NCI-H1694 (cell line): ENCODE data around the gene WNT9A.

ENCODE experiments used
- DNase-seq: peaks from one replicate; lab custom pipeline; 2025; lab: John Stamatoyannopoulos, UW

WNT9A gene

DNA sequence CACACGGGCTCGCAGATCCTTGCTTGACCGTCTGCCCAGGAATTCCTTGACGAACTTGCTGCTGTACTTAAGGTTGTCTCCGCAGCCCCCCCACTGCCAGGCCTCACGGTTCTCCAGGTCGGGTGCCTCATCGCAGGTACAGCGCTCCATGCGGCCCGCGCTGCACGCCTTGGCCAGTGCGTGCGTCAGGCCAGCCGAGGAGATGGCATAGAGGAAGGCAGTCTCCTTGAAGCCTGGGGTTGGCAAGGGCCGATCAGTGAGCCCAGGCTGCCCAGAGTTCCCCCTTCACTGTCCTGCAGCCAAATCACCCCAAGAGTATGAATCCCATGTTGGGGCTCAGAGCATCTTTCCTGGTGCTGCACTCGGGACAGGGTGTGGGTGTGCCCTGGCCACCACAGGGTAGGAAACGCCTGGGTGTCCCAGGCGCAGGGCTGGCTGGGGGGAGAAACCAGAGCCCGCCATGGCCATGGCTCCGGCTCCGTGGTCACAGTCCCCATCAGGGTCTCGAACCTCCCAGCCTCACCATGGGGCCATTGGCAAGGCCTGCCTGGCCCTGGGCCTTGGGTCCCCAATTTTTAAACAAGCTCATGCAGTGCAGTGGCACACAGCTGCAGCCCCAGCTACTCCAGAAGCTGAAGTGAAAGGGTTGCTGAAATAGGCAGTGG, 23.4 kb downstream of the WNT9A start:
- DNase-seq, result no peak

GRCh38 chr1:227923353-227924167, 24.2 kb downstream of the WNT9A start:
- no peak for DNase-seq

DNA sequence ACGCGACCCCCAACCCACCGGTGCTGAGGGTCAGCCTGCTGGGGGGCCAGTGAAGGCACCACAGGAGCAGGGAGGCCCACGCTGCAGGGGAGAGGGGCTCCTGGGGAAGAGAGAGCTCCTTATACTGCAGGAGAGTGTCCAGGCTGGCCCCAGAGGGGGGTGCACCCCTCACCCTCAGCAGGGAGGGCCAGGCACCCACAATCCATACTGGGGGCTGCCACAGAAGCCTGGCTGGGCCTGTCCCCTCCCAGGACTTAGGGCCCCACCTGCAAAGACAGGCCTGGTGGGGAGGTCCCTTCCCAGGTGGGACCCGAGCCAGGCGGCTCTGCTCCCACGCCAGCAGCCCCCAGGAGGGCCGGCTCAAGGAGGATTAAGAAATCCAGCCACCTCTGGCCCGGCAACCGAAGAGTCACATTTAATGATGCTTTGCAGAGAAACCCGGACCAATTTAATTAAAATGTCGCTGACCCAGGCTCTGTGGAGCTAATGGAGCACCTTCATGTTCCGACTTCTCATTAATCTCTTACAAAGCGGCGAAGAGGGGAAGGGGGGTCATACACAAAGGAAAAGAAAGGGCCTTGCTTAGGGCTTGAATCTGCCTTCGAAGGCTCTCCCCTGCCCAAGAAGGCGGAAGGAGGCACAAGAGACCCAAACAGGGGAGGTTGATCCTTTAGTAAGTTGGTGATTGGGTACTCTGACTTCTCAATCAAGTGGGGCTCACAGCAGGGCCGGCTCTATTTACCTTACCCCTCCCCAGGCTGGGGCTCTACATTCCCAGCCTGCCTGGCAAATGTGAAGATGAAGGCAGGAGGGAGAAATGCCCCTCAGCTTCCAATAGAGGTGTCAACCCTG, 25.0 kb downstream of the WNT9A start:
- DNase-seq, result no peak

DNA sequence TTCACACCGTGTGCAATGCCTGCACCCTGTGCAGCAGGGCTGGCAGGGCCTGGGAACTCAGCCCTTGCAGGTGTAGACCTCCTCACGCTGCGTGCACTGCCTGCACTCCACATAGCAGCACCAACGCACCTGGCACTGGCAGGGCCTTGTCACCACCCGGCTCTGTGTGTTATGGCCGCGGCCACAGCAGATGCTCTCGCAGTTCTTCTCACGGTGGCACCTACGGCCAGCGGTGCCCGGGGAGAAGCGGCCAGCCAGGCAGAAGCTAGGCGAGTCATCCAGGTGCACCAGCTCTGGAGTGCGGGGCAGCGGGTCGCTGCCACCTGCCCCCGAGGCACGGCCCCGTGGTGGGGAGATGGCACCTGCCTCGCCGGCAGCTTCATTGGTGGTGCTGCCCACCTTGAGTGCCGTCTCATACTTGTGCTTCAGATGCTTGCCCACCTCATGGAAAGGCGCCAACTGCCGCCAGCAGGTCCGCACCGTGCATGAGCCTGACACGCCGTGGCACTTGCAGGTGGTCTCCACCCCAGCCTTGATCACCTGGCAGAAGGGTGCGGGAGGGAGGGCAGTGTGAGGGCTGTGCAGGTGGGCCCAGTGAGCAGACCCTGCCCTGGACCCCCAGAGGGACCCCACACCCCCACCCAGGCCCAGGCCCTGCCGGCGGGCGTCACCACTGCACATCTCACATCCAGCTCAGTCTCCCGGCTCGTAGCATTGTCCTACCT, 26.1 kb downstream of the WNT9A start:
- no peak for DNase-seq

GRCh38 chr1:227920896-227921295, 26.8 kb downstream of the WNT9A start:
- DNase-seq, result no peak

GRCh38 chr1:227920426-227920825, 27.3 kb downstream of the WNT9A start:
- DNase-seq, result no peak

- DNase-seq, result peak; percentile 86
Measured at GRCh38 chr1:227919906-227920305, 27.8 kb downstream of the WNT9A start.

DNA sequence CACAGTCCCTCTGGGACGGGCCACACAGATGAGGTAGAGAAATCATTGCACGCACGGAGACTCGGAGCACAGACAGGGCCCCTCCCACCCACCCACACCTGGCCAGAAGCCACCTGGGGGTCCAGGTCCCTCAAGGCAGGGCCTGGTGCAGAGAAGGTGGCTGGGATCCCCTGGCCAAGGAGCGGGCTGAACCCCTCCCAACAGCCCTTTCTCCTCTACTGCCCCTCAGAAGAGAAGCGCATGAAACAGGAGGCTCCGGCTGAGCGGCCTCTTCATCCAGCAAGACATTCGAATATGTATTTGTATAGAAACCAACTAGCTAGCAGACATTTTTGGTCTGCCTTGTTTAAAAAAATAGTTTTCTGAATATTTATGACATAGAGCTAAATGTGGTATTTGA, 29.0 kb downstream of the WNT9A start:
- no peak for DNase-seq

- no peak for DNase-seq
Measured at GRCh38 chr1:227918083-227918700, 29.5 kb downstream of the WNT9A start.

DNA sequence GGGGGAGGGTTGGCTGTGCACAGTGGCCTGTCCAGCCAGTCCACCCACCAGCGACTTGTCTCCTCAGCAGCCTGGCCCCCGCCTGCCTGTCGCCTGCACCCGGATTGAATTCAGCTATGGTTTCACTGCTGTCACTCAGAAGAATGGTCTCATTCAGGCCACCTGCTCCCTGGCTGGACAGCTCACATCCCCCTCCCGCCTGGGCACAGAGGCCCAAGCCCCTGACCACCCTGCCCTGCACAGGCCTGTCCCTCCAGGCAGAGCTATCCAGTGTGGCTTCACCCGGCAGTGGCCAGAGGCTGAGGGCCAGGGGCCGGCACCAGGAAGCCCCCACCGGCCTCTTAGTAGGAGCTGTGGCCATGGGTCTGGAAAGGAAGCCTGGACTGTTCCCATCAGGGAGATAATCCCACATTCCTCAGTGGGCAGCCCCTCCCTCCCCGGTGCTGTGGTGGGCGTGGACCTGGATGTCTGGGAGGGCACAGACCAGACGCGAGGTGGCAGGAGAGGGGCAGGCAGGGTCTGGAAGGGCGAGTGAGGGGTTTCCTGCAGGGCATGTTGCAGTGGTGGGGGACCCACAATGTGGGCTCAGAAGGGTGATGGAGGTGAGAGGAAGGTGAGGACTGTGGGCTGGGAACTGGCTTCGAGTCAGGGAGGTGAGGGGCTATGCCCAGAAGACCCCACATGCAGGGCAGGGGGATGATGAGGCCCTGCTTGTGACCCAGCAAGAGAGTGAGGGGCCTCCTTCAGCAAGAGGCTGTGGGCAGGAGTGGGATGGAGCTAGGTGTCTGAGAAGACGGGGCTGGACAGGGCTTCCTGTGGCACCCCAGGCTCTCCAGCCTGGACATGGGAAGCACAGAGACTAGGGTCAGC, 30.4 kb downstream of the WNT9A start:
- DNase-seq, result no peak

GRCh38 chr1:227916655-227917054, 31.1 kb downstream of the WNT9A start:
- DNase-seq, result no peak

DNA sequence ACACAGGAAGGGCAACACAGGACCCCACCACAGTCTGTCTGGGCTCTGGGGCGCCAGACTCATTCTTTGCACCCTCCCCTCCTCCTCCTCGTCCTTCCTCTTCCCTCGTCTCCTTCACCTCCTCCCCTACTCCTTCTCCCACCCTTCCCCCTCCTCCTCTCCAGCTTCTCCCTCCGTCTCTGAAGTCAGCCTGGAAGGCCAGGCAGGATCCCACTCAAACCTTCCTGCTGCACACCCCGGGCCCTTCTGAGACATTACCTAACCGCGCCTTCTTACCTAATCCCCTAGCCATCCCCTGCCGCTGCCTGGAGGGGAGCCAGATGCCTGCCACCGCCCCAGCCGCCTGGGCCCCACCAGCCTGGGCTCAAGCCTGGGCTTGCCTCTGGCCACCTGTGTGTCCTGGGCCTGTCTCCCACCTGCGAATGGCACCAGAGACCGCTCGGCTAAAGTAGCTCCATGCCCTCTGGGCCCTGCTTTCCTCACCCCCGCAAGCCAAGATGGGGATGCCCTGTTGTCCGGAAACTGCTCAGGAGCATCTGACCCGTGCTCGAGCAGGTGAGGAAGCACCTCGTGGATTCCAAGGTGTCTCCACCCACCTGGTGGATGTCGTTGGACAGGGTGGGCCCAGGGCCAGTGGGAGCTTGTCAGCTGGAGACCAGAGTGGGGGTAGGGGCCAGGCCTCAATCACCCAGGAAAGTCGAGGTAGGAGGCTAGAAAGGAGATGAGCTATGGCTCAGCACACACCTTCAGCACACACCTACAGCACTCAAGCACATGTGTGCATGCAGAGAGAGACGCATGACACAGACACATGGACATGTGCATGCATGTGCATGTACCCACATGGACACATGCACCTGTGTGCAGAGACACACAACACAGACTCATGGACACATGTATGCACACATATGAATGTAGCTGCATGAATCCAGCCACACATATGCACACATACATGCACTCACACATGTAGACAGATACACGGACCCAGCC, 31.9 kb downstream of the WNT9A start:
- DNase-seq, result no peak

GRCh38 chr1:227914801-227915563, 32.8 kb downstream of the WNT9A start:
- DNase-seq, result no peak

GRCh38 chr1:227913764-227914721, 33.7 kb downstream of the WNT9A start:
- peak; percentile 72 for DNase-seq

DNA sequence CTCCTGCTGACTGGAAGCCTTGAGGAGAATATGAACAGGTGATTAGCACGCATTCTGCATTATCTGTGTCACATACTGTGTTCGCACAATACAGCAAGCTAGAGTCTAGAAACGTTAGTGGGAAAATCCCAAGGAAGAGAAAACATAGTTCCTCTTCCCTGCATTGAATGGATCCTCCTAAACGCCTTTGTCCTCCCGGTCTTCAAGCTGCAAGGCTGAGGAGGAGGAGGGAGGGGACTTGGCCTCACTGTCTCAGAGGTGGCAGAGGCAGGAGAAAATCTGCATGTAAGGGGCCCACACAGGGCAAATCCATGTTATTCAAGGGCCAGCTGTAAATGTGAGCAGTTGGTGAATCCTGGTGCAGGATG, 34.4 kb downstream of the WNT9A start:
- no peak for DNase-seq

DNA sequence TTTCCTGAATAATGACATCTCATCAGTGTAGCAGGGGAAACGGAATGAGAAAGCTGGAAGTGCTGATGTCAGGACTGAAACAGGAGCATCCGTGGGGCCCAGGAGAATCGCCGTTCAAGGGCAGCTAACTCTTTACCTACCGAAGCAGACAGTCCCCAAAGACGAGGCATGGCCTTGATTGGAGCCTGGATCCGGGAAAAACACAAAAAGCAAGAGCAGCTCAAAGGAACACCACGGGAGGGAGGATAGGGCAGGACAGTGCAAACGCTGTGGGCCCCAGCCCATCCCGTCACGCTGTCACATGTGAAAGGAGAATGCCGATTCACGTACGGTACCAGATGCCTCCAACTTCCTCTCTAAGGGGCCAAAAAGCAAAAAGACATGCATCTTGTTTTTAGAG, 34.9 kb downstream of the WNT9A start:
- DNase-seq, result no peak

GRCh38 chr1:227911376-227911775, 36.4 kb downstream of the WNT9A start:
- no peak for DNase-seq
